ENCODE data around the gene DLGAP1.

DLGAP1 gene

DNA sequence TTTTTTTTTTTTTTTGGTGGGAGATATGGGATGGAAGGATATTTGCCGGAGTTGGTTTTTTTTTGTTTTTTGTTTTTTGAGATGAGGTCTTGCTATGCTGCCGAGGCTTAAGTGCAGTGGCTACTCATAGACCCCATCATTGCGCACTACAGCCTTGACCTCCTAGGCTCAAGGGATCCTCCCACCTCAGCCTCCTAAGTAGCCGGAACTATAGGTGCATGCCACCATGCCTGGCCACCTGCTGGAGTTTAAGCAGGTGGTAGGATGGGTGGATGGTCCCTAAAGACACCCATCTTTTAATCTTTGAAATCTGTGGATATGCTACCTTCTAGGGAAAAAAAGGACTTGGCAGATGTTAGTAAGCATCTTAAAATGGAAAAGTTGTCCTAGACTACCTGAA, 835.4 kb downstream of the DLGAP1 start:
- CTCF ChIA-PET, result no interaction called here
- H3K36me3 ChIP-seq (ENCODE audit: control insufficient read depth in 2 of 2, insufficient read depth in 1 of 2, low read length in 2 of 2), result no peaks in the 10 kb centered on the region
- POLR2A ChIA-PET, result no interaction called here

GRCh38 chr18:3619222-3619621, 835.9 kb downstream of the DLGAP1 start:
- TF ChIP-seq PRDM1 (tag by site-specific recombination; IDR thresholded peaks at IDR 0.05) (no peak), KLF1 (tag by site-specific recombination; IDR thresholded peaks at IDR 0.05) (no peak), ZNF626 (tag by site-specific recombination; IDR thresholded peaks at IDR 0.05) (no peak), ZNF292 (tag by site-specific recombination; IDR thresholded peaks at IDR 0.05; ENCODE audit: borderline replicate concordance, low read depth) (no peak), ZNF335 (tag by site-specific recombination; conservative IDR thresholded peaks at IDR 0.05) (no peak), BCL6B (tag by site-specific recombination; IDR thresholded peaks at IDR 0.05) (no peak), ZNF610 (tag by site-specific recombination; IDR thresholded peaks at IDR 0.05; ENCODE audit: borderline replicate concordance) (no peak), PRDM6 (tag by site-specific recombination; IDR thresholded peaks at IDR 0.05) (no peak), ZBTB17 (tag by site-specific recombination; IDR thresholded peaks at IDR 0.05) (no peak), ZNF280C (tag by site-specific recombination; IDR thresholded peaks at IDR 0.05) (no peak), RBAK (tag by site-specific recombination; IDR thresholded peaks at IDR 0.05) (no peak)
- TF ChIP-seq, protein P1, sequence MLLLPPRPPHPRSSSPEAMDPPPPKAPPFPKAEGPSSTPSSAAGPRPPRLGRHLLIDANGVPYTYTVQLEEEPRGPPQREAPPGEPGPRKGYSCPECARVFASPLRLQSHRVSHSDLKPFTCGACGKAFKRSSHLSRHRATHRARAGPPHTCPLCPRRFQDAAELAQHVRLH (tag by site-specific recombination; IDR thresholded peaks at IDR 0.05), result no peak
- ChIA-PET CTCF (interaction anchor here (0.5 to 0.6 kb wide), 2 partner anchors 15 to 151 kb away, joined by 3 to 4 read pairs; no protein-coding TSS in a partner anchor), POLR2A (no interaction called here)
- Histone ChIP-seq H3K9me3 (ENCODE audit: control insufficient read depth, insufficient read depth, low read depth, low read length) (no peaks in the 10 kb centered on the region), H3K4me3 (ENCODE audit: low read depth, low read length) (no peak overlapping the region), H3K27ac (ENCODE audit: extremely low read depth, low read depth, low read length) (no peak overlapping the region), H3K4me1 (ENCODE audit: control insufficient read depth, insufficient read depth, low read length) (peaks cover 4% of the 10 kb centered on the region; the same call in 1 of the 2 replicates), H3K36me3 (ENCODE audit: control insufficient read depth in 2 of 2, insufficient read depth in 1 of 2, low read length in 2 of 2) (no peaks in the 10 kb centered on the region)

More for the DNA sequence above, 835.4 kb downstream of the DLGAP1 start:
- Histone ChIP-seq H3K9me3 (ENCODE audit: control insufficient read depth, insufficient read depth, low read depth, low read length) (no peaks in the 10 kb centered on the region), H3K4me3 (ENCODE audit: low read depth, low read length) (no peak overlapping the region), H3K27ac (ENCODE audit: extremely low read depth, low read depth, low read length) (no peak overlapping the region), H3K4me1 (ENCODE audit: control insufficient read depth, insufficient read depth, low read length) (peaks cover 7% of the 10 kb centered on the region; the same call in 1 of the 2 replicates)
- TF ChIP-seq ZNF292 (tag by site-specific recombination; IDR thresholded peaks at IDR 0.05; ENCODE audit: borderline replicate concordance, low read depth), result no peak
- TF ChIP-seq ZFP41 (tag by site-specific recombination; IDR thresholded peaks at IDR 0.05; ENCODE audit: borderline replicate concordance), result no peak
- TF ChIP-seq ZNF354C (tag by site-specific recombination; IDR thresholded peaks at IDR 0.05; ENCODE audit: borderline replicate concordance, low read depth), result no peak
- TF ChIP-seq ZNF791 (tag by site-specific recombination; IDR thresholded peaks at IDR 0.05), result no peak
- TF ChIP-seq PRDM1 (tag by site-specific recombination; IDR thresholded peaks at IDR 0.05), result no peak
- no peak for TF ChIP-seq GLIS1 (tag by site-specific recombination; IDR thresholded peaks at IDR 0.05)
- no peak for TF ChIP-seq ZNF664 (tag by site-specific recombination; IDR thresholded peaks at IDR 0.05)
- TF ChIP-seq, protein P2, sequence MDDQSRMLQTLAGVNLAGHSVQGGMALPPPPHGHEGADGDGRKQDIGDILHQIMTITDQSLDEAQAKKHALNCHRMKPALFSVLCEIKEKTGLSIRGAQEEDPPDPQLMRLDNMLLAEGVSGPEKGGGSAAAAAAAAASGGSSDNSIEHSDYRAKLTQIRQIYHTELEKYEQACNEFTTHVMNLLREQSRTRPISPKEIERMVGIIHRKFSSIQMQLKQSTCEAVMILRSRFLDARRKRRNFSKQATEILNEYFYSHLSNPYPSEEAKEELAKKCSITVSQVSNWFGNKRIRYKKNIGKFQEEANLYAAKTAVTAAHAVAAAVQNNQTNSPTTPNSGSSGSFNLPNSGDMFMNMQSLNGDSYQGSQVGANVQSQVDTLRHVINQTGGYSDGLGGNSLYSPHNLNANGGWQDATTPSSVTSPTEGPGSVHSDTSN (CRISPR knock-in tag; IDR thresholded peaks at IDR 0.05), result no peak
- no peak for TF ChIP-seq ZNF530 (tag by site-specific recombination; IDR thresholded peaks at IDR 0.05; ENCODE audit: low read depth)
- no peak for TF ChIP-seq ZNF155 (tag by site-specific recombination; IDR thresholded peaks at IDR 0.05)
